CD4-positive, alpha-beta T cell (primary cell): ENCODE measurements around the gene CENPP. TPM values are rescaled to one million over a fixed set of nuclear protein-coding genes. Genes with fewer than 3 reads are reported as not detected.

Experiments
- ATAC-seq: fragments of 200-7000 bp; cut with Tn5 transposase; one replicate; pipeline ENCODE4 v1.10.0; 2022; ENCODE audit warnings: mild to moderate bottlenecking; ENCODE audit not compliant: poor library complexity
- CTCF ChIA-PET: fragments of 350-600 bp; sonication (Branson Sonifier 250); formaldehyde crosslinking; loops from one replicate; lab custom pipeline; 2021; ENCODE audit warnings: antibody characterized with exemption, inconsistent platforms; lab: Charles Lee
- POLR2A ChIA-PET: fragments of 350-600 bp; sonication (Branson Sonifier 250); formaldehyde crosslinking; loops from one replicate; lab custom pipeline; 2021; ENCODE audit warnings: antibody characterized with exemption, inconsistent platforms; lab: Charles Lee
- DNase-seq, 14 experiments: peaks; one replicate each; pipeline ENCODE4 v3.0.0-alpha.2; 2013 to 2020; ENCODE audit warnings: mixed read lengths in 2 of 14
- H3K27ac ChIP-seq, 2 donors: one replicate each; pipeline versions ENCODE4 v1.5.1 to v1.7.0; 2013; ENCODE audit warnings: low read length in 2 of 2, low read depth in 1 of 2, mild to moderate bottlenecking in 1 of 2
- H3K27me3 ChIP-seq, 2 experiments: 1 replicate in 1 of 2; 2 replicates in 1 of 2; pipeline versions ENCODE4 v1.6.1 to v1.7.0; 2013; ENCODE audit warnings: low read length in 2 of 2, control low read depth in 1 of 2, mild to moderate bottlenecking in 1 of 2, moderate library complexity in 1 of 2; ENCODE audit not compliant: insufficient read depth in 2 of 2, control insufficient read depth in 1 of 2
- H3K36me3 ChIP-seq: one replicate; pipeline ENCODE4 v1.6.1; 2013; ENCODE audit warnings: low read length, control low read depth; ENCODE audit not compliant: insufficient read depth
- H3K4me1 ChIP-seq: one replicate; pipeline ENCODE4 v1.6.1; 2013; ENCODE audit warnings: low read length, control low read depth; ENCODE audit not compliant: insufficient read depth
- H3K4me3 ChIP-seq: one replicate; pipeline ENCODE4 v1.5.1; 2013; ENCODE audit warnings: mild to moderate bottlenecking, low read length, moderate library complexity
- H3K9me3 ChIP-seq, 2 experiments: 1 replicate in 1 of 2; 2 replicates in 1 of 2; pipeline versions ENCODE4 v1.6.1 to v1.7.0; 2013; ENCODE audit warnings: low read length in 2 of 2, mild to moderate bottlenecking in 2 of 2, control low read depth in 1 of 2, moderate library complexity in 1 of 2; ENCODE audit not compliant: control insufficient read depth in 1 of 2, insufficient read depth in 1 of 2
- H3K27ac Mint-ChIP-seq: one replicate; pipeline ENCODE4 v1.8.0; 2020; ENCODE audit warnings: mixed read lengths
- H3K27me3 Mint-ChIP-seq: one replicate; pipeline ENCODE4 v1.8.0; 2021; ENCODE audit warnings: mixed read lengths
- H3K36me3 Mint-ChIP-seq: one replicate; pipeline ENCODE4 v1.8.0; 2021; ENCODE audit warnings: low read depth, mixed read lengths
- H3K4me1 Mint-ChIP-seq: one replicate; pipeline ENCODE4 v1.8.0; 2021; ENCODE audit warnings: low read depth, mixed read lengths
- H3K4me3 Mint-ChIP-seq: one replicate; pipeline ENCODE4 v1.8.0; 2020; ENCODE audit warnings: mild to moderate bottlenecking, mixed read lengths
- H3K9me3 Mint-ChIP-seq: one replicate; pipeline ENCODE4 v1.8.0; 2020; ENCODE audit warnings: mixed read lengths
- CTCF ChIP-seq: fragments of 200-600 bp; IDR thresholded peaks from one replicate; pipeline ENCODE4 v1.8.0; 2022; ENCODE audit warnings: antibody characterized with exemption, mild to moderate bottlenecking
- intact Hi-C, 2 experiments: fragments of 100-400 bp; cut with DNase I in 1 of 2; cut with micrococcal nuclease in 1 of 2; formaldehyde crosslinking; loops; one replicate each; pipeline versions ENCODE4 v1.15.1 to v1.9.0; 2023 to 2025; cut with DNase I, micrococcal nuclease
- total RNA-seq, 174 experiments: library from RNA in 2 of 174; stranded (reverse) in 2 of 174; gene quantifications; one replicate each; pipeline ENCODE4 v1.2.3 and lab custom pipeline; 2021 to 2026

The CENPP gene
- total RNA-seq, 2 experiments from 2014 or later = 4.8 TPM

GRCh38 chr9:92657296-92658094 lies 331.7 kb downstream of the CENPP start:
- ATAC-seq (no peak), DNase-seq (no peak)
- H3K4me1 Mint-ChIP-seq = peaks cover 10% of the 10 kb centered on the region
- Histone ChIP-seq H3K27me3 (no peaks in the 10 kb centered on the region), H3K4me3 (no peak overlapping the region), H3K27ac (no peak overlapping the region), H3K36me3 (peaks cover 46% of the 10 kb centered on the region), H3K4me1 (no peaks in the 10 kb centered on the region), H3K9me3 (no peaks in the 10 kb centered on the region)
- no peak overlapping the region for H3K27ac Mint-ChIP-seq
- H3K36me3 Mint-ChIP-seq = peaks cover 60% of the 10 kb centered on the region
- intact Hi-C loops = no loop called here
- POLR2A ChIA-PET = no interaction called here
- TF ChIP-seq CTCF = no peak
- H3K27me3 Mint-ChIP-seq = no peaks in the 10 kb centered on the region
- no peaks in the 10 kb centered on the region for H3K9me3 Mint-ChIP-seq
- H3K4me3 Mint-ChIP-seq = no peak overlapping the region
- CTCF ChIA-PET = no interaction called here

- intact Hi-C loops = no loop called here
- DNase-seq (no peak), ATAC-seq (no peak)
- Mint-ChIP-seq H3K27me3 (no peaks in the 10 kb centered on the region), H3K4me1 (peaks cover 11% of the 10 kb centered on the region), H3K9me3 (no peaks in the 10 kb centered on the region), H3K4me3 (no peak overlapping the region), H3K27ac (no peak overlapping the region), H3K36me3 (peaks cover 55% of the 10 kb centered on the region)
- POLR2A ChIA-PET = no interaction called here
- Histone ChIP-seq H3K9me3 (no peaks in the 10 kb centered on the region), H3K27ac (no peak overlapping the region), H3K27me3 (no peaks in the 10 kb centered on the region), H3K4me3 (no peak overlapping the region), H3K36me3 (peaks cover 41% of the 10 kb centered on the region), H3K4me1 (no peaks in the 10 kb centered on the region)
- no peak for TF ChIP-seq CTCF
- CTCF ChIA-PET = no interaction called here
Observed at GRCh38 chr9:92658176-92658575, 332.4 kb downstream of the CENPP start.

- Mint-ChIP-seq H3K9me3 (no peaks in the 10 kb centered on the region), H3K27ac (no peak overlapping the region), H3K36me3 (peaks cover 50% of the 10 kb centered on the region), H3K4me1 (peaks cover 15% of the 10 kb centered on the region), H3K27me3 (no peaks in the 10 kb centered on the region), H3K4me3 (no peak overlapping the region)
- intact Hi-C loops = no loop called here
- ChIA-PET POLR2A (no interaction called here), CTCF (no interaction called here)
- H3K9me3 ChIP-seq = no peaks in the 10 kb centered on the region
- no peak for TF ChIP-seq CTCF
- ATAC-seq = no peak
- no peaks in the 10 kb centered on the region for H3K4me1 ChIP-seq
- no peak overlapping the region for H3K27ac ChIP-seq
- DNase-seq = no peak
- H3K4me3 ChIP-seq = no peak overlapping the region
- H3K27me3 ChIP-seq = no peaks in the 10 kb centered on the region
- H3K36me3 ChIP-seq = peaks cover 42% of the 10 kb centered on the region
Observed at GRCh38 chr9:92658611-92659010, 332.9 kb downstream of the CENPP start.
